Mucosa of rectum (tissue), 2 donors: Measurements from ENCODE around the gene CD63.

Experiments used
- H3K27ac ChIP-seq, 2 donors: one replicate each; pipeline ENCODE4 v1.7.0; 2013; ENCODE audit warnings: inconsistent platforms in 2 of 2, low read depth in 2 of 2, low read length in 2 of 2
- H3K27me3 ChIP-seq, 2 donors: one replicate each; pipeline ENCODE4 v1.7.0; 2013; ENCODE audit warnings: low read length in 2 of 2; ENCODE audit not compliant: control insufficient read depth in 2 of 2, insufficient read depth in 2 of 2
- H3K36me3 ChIP-seq, 2 donors: one replicate each; pipeline ENCODE4 v1.7.0; 2013; ENCODE audit warnings: low read length in 2 of 2; ENCODE audit not compliant: control insufficient read depth in 2 of 2, insufficient read depth in 2 of 2
- H3K4me1 ChIP-seq, 2 donors: one replicate each; pipeline ENCODE4 v1.7.0; 2013; ENCODE audit warnings: low read length in 2 of 2, mild to moderate bottlenecking in 1 of 2; ENCODE audit not compliant: control insufficient read depth in 2 of 2, insufficient read depth in 2 of 2
- H3K4me3 ChIP-seq, 2 donors: one replicate each; pipeline ENCODE4 v1.7.0; 2013; ENCODE audit warnings: low read length in 2 of 2
- H3K9ac ChIP-seq, 2 donors: one replicate each; pipeline ENCODE4 v1.7.0; 2013; ENCODE audit warnings: low read length in 2 of 2, low read depth in 1 of 2, mild to moderate bottlenecking in 1 of 2
- H3K9me3 ChIP-seq, 2 donors: one replicate each; pipeline ENCODE4 v1.7.0; 2013; ENCODE audit warnings: low read length in 2 of 2; ENCODE audit not compliant: control insufficient read depth in 2 of 2
- donor health status: healthy.
- donor health status: Normal muscosa, but diverticular disease.

The CD63 gene

GRCh38 chr12:55676707-55677106, 52.1 kb downstream of the CD63 start:
- H3K36me3 ChIP-seq = no peaks in the 10 kb centered on the region
- no peaks in the 10 kb centered on the region for H3K27me3 ChIP-seq
- no peak overlapping the region for H3K9ac ChIP-seq
- no peak overlapping the region for H3K4me3 ChIP-seq
- H3K4me1 ChIP-seq = peaks cover 6 to 12% of the 10 kb centered on the region in 2 donors
- no peak overlapping the region for H3K27ac ChIP-seq
- H3K9me3 ChIP-seq = no peaks in the 10 kb centered on the region

- Histone ChIP-seq H3K9me3 (no peaks in the 10 kb centered on the region), H3K27me3 (no peaks in the 10 kb centered on the region), H3K4me3 (no peak overlapping the region), H3K27ac (no peak overlapping the region), H3K36me3 (no peaks in the 10 kb centered on the region), H3K9ac (no peak overlapping the region), H3K4me1 (peaks cover 2 to 9% of the 10 kb centered on the region in 2 donors)
Measured at GRCh38 chr12:55675666-55676065, 53.1 kb downstream of the CD63 start.
